GM12878 (cell line): ENCODE data around the gene MRTFA. TPM values are rescaled to one million over a fixed set of nuclear protein-coding genes. Genes with fewer than 3 reads are reported as not detected.

Source experiments
- ATAC-seq: fragments of 200-7000 bp; cut with Tn5 transposase; 3 replicates; pipeline ENCODE4 v1.9.1; 2020; ENCODE audit warnings: mild to moderate bottlenecking, moderate library complexity
- BruUV-seq: library from RNA; stranded (reverse); fragments of 400-500 nt; replicated peaks from 2 replicates; lab custom pipeline; 2021; lab: Mats Ljungman, UMichigan
- CTCF ChIA-PET: fragments of 300-600 bp; sonication (Branson Sonifier 250); formaldehyde crosslinking; extraction: SDS; loops from one replicate; lab custom pipeline; 2021; ENCODE audit warnings: inconsistent platforms; lab: Yijun Ruan, JAX
- POLR2A ChIA-PET: fragments of 350-600 bp; formaldehyde crosslinking; extraction: SDS; loops from one replicate; lab custom pipeline; 2021; ENCODE audit warnings: inconsistent platforms; lab: Charles Lee
- RAD21 ChIA-PET: fragments of 300-600 bp; sonication (Branson Sonifier 250); formaldehyde crosslinking; loops from one replicate; lab custom pipeline; 2023; ENCODE audit warnings: antibody characterized with exemption; ENCODE audit not compliant: unreplicated experiment; lab: Charles Lee
- SMC1A ChIA-PET: fragments of 300-600 bp; sonication (Branson Sonifier 250); formaldehyde crosslinking; loops from one replicate; lab custom pipeline; 2023; ENCODE audit not compliant: unreplicated experiment, uncharacterized antibody; lab: Charles Lee
- DNase-seq: peaks from one replicate; pipeline ENCODE4 v3.0.0-alpha.2; 2011; ENCODE audit warnings: low read depth, low spot score
- FAIRE-seq: peaks from 3 replicates; lab custom pipeline; 2011; peaks lifted over from hg19 to GRCh38; lab: Jason Lieb, UNC
- H2AFZ ChIP-seq: 2 replicates; pipeline ENCODE4 v1.6.0; 2011; ENCODE audit warnings: low read depth, low read length, control low read depth; ENCODE audit not compliant: control insufficient read depth
- H3K27ac ChIP-seq: 2 replicates; pipeline ENCODE4 v1.5.1; 2011; ENCODE audit warnings: control low read depth; ENCODE audit not compliant: control insufficient read depth, insufficient read depth
- H3K27me3 ChIP-seq, 2 experiments: replicated peaks in 1 of 2; 2 replicates each; pipeline versions ENCODE4 v1.6.0 to v1.6.1; 2011; ENCODE audit warnings: low read length in 1 of 2; ENCODE audit not compliant: control insufficient read depth in 2 of 2, insufficient read depth in 2 of 2
- H3K36me3 ChIP-seq, 2 experiments: 2 replicates each; pipeline ENCODE4 v1.5.1; 2011; ENCODE audit warnings: low read length in 1 of 2; ENCODE audit not compliant: control insufficient read depth in 2 of 2, insufficient read depth in 2 of 2
- H3K4me1 ChIP-seq: 2 replicates; pipeline ENCODE4 v1.6.1; 2011; ENCODE audit warnings: mild to moderate bottlenecking, low read length, moderate library complexity, mixed read lengths; ENCODE audit not compliant: control insufficient read depth, insufficient read depth
- H3K4me2 ChIP-seq: 2 replicates; pipeline ENCODE4 v1.6.0; 2011; ENCODE audit warnings: control low read depth; ENCODE audit not compliant: control insufficient read depth, insufficient read depth
- H3K4me3 ChIP-seq: fragments of 200-600 bp; sonication (generic); 2 replicates; pipeline ENCODE4 v1.5.1; 2016
- H3K79me2 ChIP-seq: 2 replicates; pipeline ENCODE4 v1.6.0; 2011; ENCODE audit warnings: low read length; ENCODE audit not compliant: control insufficient read depth, insufficient read depth
- H3K9ac ChIP-seq: 2 replicates; pipeline ENCODE4 v1.8.0; 2011; ENCODE audit warnings: low read length, control low read depth, mixed read lengths; ENCODE audit not compliant: control insufficient read depth, insufficient read depth
- H3K9me3 ChIP-seq: replicated peaks from 3 replicates; pipeline ENCODE4 v1.5.1; 2011; ENCODE audit warnings: mild to moderate bottlenecking, low read length; ENCODE audit not compliant: control insufficient read depth, insufficient read depth
- H4K20me1 ChIP-seq: 2 replicates; pipeline ENCODE4 v1.6.0; 2011; ENCODE audit not compliant: control insufficient read depth, insufficient read depth
- ATF2 ChIP-seq: IDR thresholded peaks from 2 replicates; pipeline ENCODE4 v1.6.1; 2012; ENCODE audit warnings: low read length, inconsistent platforms
- BCL3 ChIP-seq: IDR thresholded peaks from 2 replicates; pipeline ENCODE4 v1.6.1; 2011; ENCODE audit warnings: borderline replicate concordance, low read depth, mild to moderate bottlenecking, moderate library complexity, low read length; ENCODE audit not compliant: insufficient read depth, poor library complexity, severe bottlenecking
- CHD1 ChIP-seq: IDR thresholded peaks from 2 replicates; pipeline ENCODE4 v1.6.1; 2012; ENCODE audit warnings: low read depth, low read length, improper control_type of control experiment
- EED ChIP-seq: sonication (generic); IDR thresholded peaks from 2 replicates; pipeline ENCODE4 v1.6.1; 2016; ENCODE audit warnings: antibody characterized with exemption, low read depth
- FOS ChIP-seq: IDR thresholded peaks from 3 replicates; pipeline ENCODE4 v1.6.1; 2011; ENCODE audit warnings: borderline replicate concordance; ENCODE audit not compliant: insufficient read length; ENCODE audit errors: extremely low read depth
- FOXM1 ChIP-seq: IDR thresholded peaks from 2 replicates; pipeline ENCODE4 v1.6.1; 2012; ENCODE audit warnings: low read depth, mild to moderate bottlenecking, inconsistent platforms, low read length, moderate library complexity
- MEF2A ChIP-seq: IDR thresholded peaks from 2 replicates; pipeline ENCODE4 v1.6.1; 2011; ENCODE audit warnings: low read depth, mild to moderate bottlenecking, low read length, moderate library complexity; ENCODE audit not compliant: insufficient read depth
- MXI1 ChIP-seq: fragments of 150-350 bp; IDR thresholded peaks from 2 replicates; pipeline ENCODE4 v1.6.1; 2011; ENCODE audit warnings: low read depth, mild to moderate bottlenecking, inconsistent platforms, low read length, improper control_type of control experiment
- NFYA ChIP-seq: IDR thresholded peaks from 2 replicates; pipeline ENCODE4 v1.6.1; 2011; ENCODE audit warnings: low read depth, mild to moderate bottlenecking, low read length, improper control_type of control experiment, borderline replicate concordance
- NR2C2 ChIP-seq: IDR thresholded peaks from 2 replicates; pipeline ENCODE4 v1.6.1; 2011; ENCODE audit warnings: borderline replicate concordance, low read depth; ENCODE audit not compliant: control insufficient read depth, insufficient read length
- REST ChIP-seq: IDR thresholded peaks from 2 replicates; pipeline ENCODE4 v1.6.1; 2012; ENCODE audit warnings: mild to moderate bottlenecking, low read depth, low read length
- SMAD1 ChIP-seq: fragments of 450-650 bp; IDR thresholded peaks from 2 replicates; pipeline ENCODE4 v1.6.1; 2018; ENCODE audit warnings: mild to moderate bottlenecking, low read depth; ENCODE audit not compliant: partially characterized antibody
- SMARCA5 ChIP-seq: fragments of 450-650 bp; IDR thresholded peaks from 2 replicates; pipeline ENCODE4 v1.6.1; 2017; ENCODE audit warnings: mild to moderate bottlenecking
- ZNF207 ChIP-seq: fragments of 450-650 bp; IDR thresholded peaks from 2 replicates; pipeline ENCODE4 v1.6.1; 2014; ENCODE audit warnings: antibody characterized with exemption, mild to moderate bottlenecking, borderline replicate concordance
- WGBS: methylation state at CpG from one replicate; pipeline ENCODE4 v1.1.6; 2016; ENCODE audit warnings: low lambda C conversion rate; ENCODE audit not compliant: insufficient replicate concordance, insufficient coverage; ENCODE audit errors: missing lambda C conversion rate; 5-methylcytosine and 5-hydroxymethylcytosine counted together
- in situ Hi-C: fragments of 300-500 bp; cut with MboI; formaldehyde crosslinking; loops from 9 replicates; pipeline ENCODE4 v1.14.3; 2018; ENCODE audit warnings: mixed read lengths
- intact Hi-C: fragments of 100-400 bp; cut with micrococcal nuclease; formaldehyde crosslinking; loops from one replicate; pipeline ENCODE4 v1.14.2; 2022; ENCODE audit not compliant: unreplicated experiment
- polyA plus RNA-seq, 11 experiments: library from polyadenylated mRNA; depleted of rRNA in 4 of 11; unstranded in 6 of 11; stranded (reverse) in 5 of 11; fragments of >200 nt; fragmentation: Nextera tagmentation in 4 of 11; fragmentation: Illumina TruSeq in 1 of 11; extraction: Ambion mirVana in 4 of 11; extraction: Trizol in 1 of 11; gene quantifications; 1 replicate in 1 of 11; 2 replicates in 10 of 11; pipeline versions ENCODE4 v1.2.1 to v1.2.3, GENCODE V29; 2011 to 2016; ENCODE audit warnings: inconsistent platforms in 2 of 11, missing spikeins in 2 of 11, low read depth in 1 of 11
- total RNA-seq, 4 experiments: library from RNA; depleted of rRNA in 3 of 4; stranded (reverse); fragments of >200 nt in 3 of 4; fragmentation: Illumina TruSeq in 1 of 4; extraction: Trizol in 1 of 4; gene quantifications; 2 replicates each; pipeline versions ENCODE4 v1.2.1 to v1.2.3, GENCODE V29; 2013 to 2021
- TF ChIP-seq, protein P1 (sequence below): IDR thresholded peaks from 2 replicates; pipeline ENCODE4 v1.6.1; 2011; ENCODE audit warnings: mild to moderate bottlenecking, low read depth, low read length, moderate library complexity; ENCODE audit not compliant: insufficient replicate concordance

Gene MRTFA
- total and polyA plus RNA-seq, 10 of the 15 experiments (the other 5 are each of a cell fraction or from before 2014, with no cell fraction given): 2.0 to 63.9 (median 17.9) TPM

- no peak for FAIRE-seq
- WGBS: 85% methylated on average over 5 of the region's 9 CpGs
- Histone ChIP-seq H3K4me1 (no peaks in the 10 kb centered on the region), H4K20me1 (no peaks in the 10 kb centered on the region), H3K36me3 (no peaks in the 10 kb centered on the region)
- ChIA-PET CTCF (no interaction called here), SMC1A (interaction anchor here (1.1 to 2.3 kb wide), 2 partner anchors 217 to 246 kb away, joined by 3 to 8 read pairs; no protein-coding TSS in a partner anchor), RAD21 (interaction anchor here (0.6 to 1.5 kb wide), 2 partner anchors 122 to 248 kb away, joined by 3 to 4 read pairs; no protein-coding TSS in a partner anchor)
- no peak for TF ChIP-seq EED
- no peak for TF ChIP-seq FOXM1
- TF ChIP-seq CHD1: no peak
- TF ChIP-seq FOS: no peak
- TF ChIP-seq ZNF207: no peak
- TF ChIP-seq MEF2A: no peak
- TF ChIP-seq SMARCA5: no peak
- TF ChIP-seq BCL3: no peak
- no peak for TF ChIP-seq NR2C2
- no peak for TF ChIP-seq SMAD1
- TF ChIP-seq NFYA: no peak
- no peak for TF ChIP-seq REST
- TF ChIP-seq MXI1: no peak
- TF ChIP-seq, protein P1, sequence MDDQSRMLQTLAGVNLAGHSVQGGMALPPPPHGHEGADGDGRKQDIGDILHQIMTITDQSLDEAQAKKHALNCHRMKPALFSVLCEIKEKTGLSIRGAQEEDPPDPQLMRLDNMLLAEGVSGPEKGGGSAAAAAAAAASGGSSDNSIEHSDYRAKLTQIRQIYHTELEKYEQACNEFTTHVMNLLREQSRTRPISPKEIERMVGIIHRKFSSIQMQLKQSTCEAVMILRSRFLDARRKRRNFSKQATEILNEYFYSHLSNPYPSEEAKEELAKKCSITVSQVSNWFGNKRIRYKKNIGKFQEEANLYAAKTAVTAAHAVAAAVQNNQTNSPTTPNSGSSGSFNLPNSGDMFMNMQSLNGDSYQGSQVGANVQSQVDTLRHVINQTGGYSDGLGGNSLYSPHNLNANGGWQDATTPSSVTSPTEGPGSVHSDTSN: no peak
- no peak for TF ChIP-seq ATF2
- TF ChIP-seq, all 136 proteins: peak for 0
- no peaks in the 10 kb centered on the region for H3K79me2 ChIP-seq
- intact Hi-C loops: no loop called here
- H3K4me3 ChIP-seq: no peak overlapping the region
- H3K27ac ChIP-seq: no peak overlapping the region
- DNase-seq: no peak
- no peak overlapping the region for H3K9ac ChIP-seq
- H3K27me3 ChIP-seq: no peaks in the 10 kb centered on the region
- in situ Hi-C loops: no loop called here
- H3K9me3 ChIP-seq: no peaks in the 10 kb centered on the region
- no peak overlapping the region for H3K4me2 ChIP-seq
- POLR2A ChIA-PET: no interaction called here
- BruUV-seq: no TSS peak
- no peak for ATAC-seq
- H2AFZ ChIP-seq: no peak overlapping the region
These were observed 16.8 kb upstream of the MRTFA start for GRCh38 chr22:40653361-40653760.
